ENCODE data around the gene CCDC9B. TPM values are rescaled to one million over a fixed set of nuclear protein-coding genes. Genes with fewer than 3 reads are reported as not detected.
A peak's percentile ranks its signal among the peaks of the same experiment; 100 is the strongest.

Gene CCDC9B
- total RNA-seq, 4 donors from 2014 or later: 5.4 to 34.4 (median 15.0) TPM

DNA sequence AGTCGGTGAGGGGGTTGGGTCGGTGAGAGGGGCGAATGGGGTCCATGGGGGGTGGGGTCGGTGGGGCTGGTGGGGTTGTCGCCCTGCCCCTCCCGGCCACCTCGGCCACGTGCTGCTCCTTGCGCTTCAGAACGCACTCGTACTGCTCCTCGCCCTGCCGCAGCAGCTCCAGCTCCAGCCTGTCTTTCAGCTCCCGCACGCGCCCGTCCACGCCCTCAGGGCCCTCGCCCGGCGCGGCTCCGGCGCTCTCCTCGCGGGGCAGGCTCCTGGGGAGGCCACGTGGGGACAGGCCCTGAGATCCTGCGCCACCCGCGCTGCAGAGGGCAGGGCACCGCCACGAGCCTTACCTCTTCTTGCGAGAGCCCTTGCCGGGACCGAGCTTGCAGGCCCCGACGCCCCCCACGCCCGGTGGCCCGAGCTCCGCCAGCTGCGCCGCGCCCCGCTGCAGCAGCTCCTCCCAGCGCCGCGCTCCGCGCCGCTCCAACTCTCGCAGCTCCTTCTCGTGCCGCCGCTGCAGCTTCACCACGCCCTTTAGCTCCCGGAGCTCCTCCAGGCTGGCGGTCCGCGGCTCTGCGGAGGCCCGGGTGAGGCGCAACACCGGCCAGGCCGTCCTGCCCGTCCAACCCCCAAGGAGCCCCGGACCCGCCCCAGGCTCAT lies 49.7 kb downstream of the CCDC9B start:
- Histone ChIP-seq H3K36me3 (no peaks in the 10 kb centered on the region), H3K4me1 (peaks cover 4 to 15% (median 8%) of the 10 kb centered on the region in 3 donors), H3K27ac (no peak overlapping the region), H3K4me3 (peak overlapping the region; percentile 12 to 62 (median 35)), H3K27me3 (peaks cover 0 to 96% (median 0%) of the 10 kb centered on the region in 4 donors), H3K9me3 (no peaks in the 10 kb centered on the region)
- intact Hi-C loops (cut with DNase I): no loop called here
- DNase-seq: no peak
- no CpG with 5 or more reads among the region's 68 CpGs for WGBS, 2 donors
- no peak for TF ChIP-seq POLR2A (IDR thresholded peaks at IDR 0.05)
- TF ChIP-seq, protein P1, sequence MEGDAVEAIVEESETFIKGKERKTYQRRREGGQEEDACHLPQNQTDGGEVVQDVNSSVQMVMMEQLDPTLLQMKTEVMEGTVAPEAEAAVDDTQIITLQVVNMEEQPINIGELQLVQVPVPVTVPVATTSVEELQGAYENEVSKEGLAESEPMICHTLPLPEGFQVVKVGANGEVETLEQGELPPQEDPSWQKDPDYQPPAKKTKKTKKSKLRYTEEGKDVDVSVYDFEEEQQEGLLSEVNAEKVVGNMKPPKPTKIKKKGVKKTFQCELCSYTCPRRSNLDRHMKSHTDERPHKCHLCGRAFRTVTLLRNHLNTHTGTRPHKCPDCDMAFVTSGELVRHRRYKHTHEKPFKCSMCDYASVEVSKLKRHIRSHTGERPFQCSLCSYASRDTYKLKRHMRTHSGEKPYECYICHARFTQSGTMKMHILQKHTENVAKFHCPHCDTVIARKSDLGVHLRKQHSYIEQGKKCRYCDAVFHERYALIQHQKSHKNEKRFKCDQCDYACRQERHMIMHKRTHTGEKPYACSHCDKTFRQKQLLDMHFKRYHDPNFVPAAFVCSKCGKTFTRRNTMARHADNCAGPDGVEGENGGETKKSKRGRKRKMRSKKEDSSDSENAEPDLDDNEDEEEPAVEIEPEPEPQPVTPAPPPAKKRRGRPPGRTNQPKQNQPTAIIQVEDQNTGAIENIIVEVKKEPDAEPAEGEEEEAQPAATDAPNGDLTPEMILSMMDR (IDR thresholded peaks at IDR 0.05): peak in 2 of 6 experiments; percentile 8 to 10

DNA sequence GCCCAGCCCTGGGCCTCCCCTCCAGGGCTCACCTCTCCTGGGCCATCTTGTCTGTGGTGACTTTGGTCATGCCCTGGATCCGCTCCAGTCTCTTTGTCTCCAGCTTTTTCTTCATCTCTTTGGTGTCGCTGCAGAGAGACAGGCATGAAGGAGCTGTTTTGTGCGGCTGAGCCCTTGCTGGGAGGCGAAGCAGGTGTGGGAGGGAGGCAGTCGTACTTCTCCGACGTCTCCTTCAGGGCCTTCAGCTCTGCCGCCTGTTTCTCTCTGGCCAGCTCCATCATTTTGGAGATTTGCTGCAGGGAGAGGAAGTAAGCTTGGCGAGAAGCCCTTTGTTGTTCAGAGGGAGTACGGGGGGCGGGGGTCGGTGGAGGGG lies 50.2 kb downstream of the CCDC9B start:
- no peak for DNase-seq
- Histone ChIP-seq H3K36me3 (no peaks in the 10 kb centered on the region), H3K27me3 (peaks cover 0 to 96% (median 0%) of the 10 kb centered on the region in 4 donors), H3K4me3 (peak overlapping the region in 2 of 4 donors; percentile 45 to 62), H3K27ac (no peak overlapping the region), H3K9me3 (no peaks in the 10 kb centered on the region), H3K4me1 (peaks cover 4 to 16% (median 8%) of the 10 kb centered on the region in 3 donors)
- 40 to 48% methylated on average over 5 to 8 of the region's 12 CpGs for WGBS, 2 donors
- intact Hi-C loops (cut with DNase I): no loop called here
- TF ChIP-seq POLR2A (IDR thresholded peaks at IDR 0.05): no peak
- TF ChIP-seq, protein P1 (IDR thresholded peaks at IDR 0.05): no peak

DNA sequence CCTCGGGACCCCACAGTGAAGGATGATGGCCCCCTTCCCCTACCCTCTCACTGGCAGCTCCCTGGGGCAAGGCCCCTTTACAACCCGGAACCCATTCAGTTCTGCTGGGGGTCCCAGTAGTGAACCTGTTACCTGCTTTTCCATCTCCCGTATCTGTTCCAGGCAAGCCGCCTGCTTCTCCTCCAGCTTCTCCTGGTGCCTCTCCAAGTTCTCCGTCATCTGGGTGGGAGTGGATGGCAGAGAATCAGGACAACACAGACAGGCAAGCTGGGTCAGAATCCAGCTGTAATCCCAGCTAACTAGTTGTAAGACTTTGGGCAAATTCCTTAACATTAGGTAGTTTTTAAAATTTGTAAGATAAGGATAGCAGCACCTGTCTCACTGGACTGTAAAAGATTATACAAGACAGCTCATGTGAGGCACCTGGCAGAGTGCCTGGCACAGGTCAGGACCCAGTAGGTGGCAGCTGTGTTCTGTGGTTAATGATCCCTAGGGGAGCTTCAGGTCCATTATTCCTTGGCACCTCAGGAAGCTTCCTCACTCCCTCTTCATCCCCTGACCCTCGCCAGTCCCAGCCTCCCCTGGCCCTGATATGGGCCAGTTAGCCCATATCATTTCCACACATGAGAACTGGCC lies 51.5 kb downstream of the CCDC9B start:
- H3K4me3 ChIP-seq: no peak overlapping the region

DNA sequence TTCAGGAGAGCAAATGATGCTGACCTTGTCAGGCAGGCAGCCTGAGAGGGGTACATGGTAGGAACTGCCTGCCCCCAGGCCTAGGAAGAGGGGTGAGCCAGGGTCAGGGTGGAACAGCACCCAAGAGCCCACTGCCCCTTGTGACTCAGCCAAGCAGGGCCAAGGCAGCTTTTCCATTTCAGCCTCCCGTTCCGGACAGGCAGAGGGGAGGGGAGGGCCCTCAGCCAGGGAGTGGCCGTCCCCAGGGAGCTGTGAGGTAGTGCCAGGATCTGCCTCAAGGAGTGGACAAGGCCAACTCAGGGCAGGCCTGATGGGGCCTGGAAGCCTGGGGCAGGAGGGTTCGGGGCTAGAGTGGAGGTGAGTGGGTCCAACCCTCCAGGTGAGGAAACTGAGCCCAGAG lies 52.8 kb downstream of the CCDC9B start:
- Histone ChIP-seq H3K27me3 (peaks cover 9 to 96% (median 10%) of the 10 kb centered on the region in 4 donors), H3K4me3 (no peak overlapping the region), H3K36me3 (no peaks in the 10 kb centered on the region), H3K9me3 (no peaks in the 10 kb centered on the region), H3K27ac (no peak overlapping the region), H3K4me1 (peaks cover 9 to 31% (median 13%) of the 10 kb centered on the region in 3 donors)
- intact Hi-C loops (cut with DNase I): no loop called here
- WGBS, 2 donors: 74 to 90% methylated on average over 2 of the region's 4 CpGs
- no peak for DNase-seq
- TF ChIP-seq, protein P1 (IDR thresholded peaks at IDR 0.05): no peak
- no peak for TF ChIP-seq POLR2A (IDR thresholded peaks at IDR 0.05)

More for the DNA sequence above, 51.5 kb downstream of the CCDC9B start:
- DNase-seq: no peak
- Histone ChIP-seq H3K36me3 (no peaks in the 10 kb centered on the region), H3K27ac (no peak overlapping the region), H3K9me3 (no peaks in the 10 kb centered on the region), H3K4me1 (peaks cover 4 to 23% (median 8%) of the 10 kb centered on the region in 3 donors), H3K27me3 (peaks cover 0 to 96% (median 0%) of the 10 kb centered on the region in 4 donors)
- intact Hi-C loops (cut with DNase I): no loop called here
- TF ChIP-seq POLR2A (IDR thresholded peaks at IDR 0.05): no peak
- TF ChIP-seq, protein P1 (IDR thresholded peaks at IDR 0.05): no peak
- 57 to 84% methylated on average over 4 to 5 of the region's 6 CpGs for WGBS, 2 donors

DNA sequence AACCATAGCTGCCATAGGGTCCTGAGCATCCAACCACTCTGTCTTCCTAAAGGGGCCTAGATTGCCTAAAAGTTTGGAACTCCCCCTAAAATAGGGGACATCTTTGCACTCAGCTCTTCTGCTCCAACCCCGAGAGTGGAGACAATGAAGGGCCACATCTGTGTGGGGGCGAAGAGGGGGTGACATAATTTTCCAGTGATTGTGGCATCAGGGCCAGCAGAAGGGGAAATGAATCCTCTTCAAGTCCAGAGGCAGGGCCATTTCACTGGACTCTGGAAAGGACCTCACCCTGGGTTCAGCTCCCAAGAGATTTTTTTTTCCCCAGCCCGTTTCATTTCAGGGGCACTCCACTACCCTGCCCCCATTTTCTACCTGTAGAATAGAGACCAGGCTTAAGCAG lies 53.2 kb downstream of the CCDC9B start:
- TF ChIP-seq, protein P1 (IDR thresholded peaks at IDR 0.05): no peak
- no peak for TF ChIP-seq POLR2A (IDR thresholded peaks at IDR 0.05)
- Histone ChIP-seq H3K27ac (no peak overlapping the region), H3K36me3 (no peaks in the 10 kb centered on the region), H3K9me3 (no peaks in the 10 kb centered on the region), H3K27me3 (peaks cover 11 to 96% (median 12%) of the 10 kb centered on the region in 4 donors), H3K4me1 (peaks cover 13 to 36% (median 16%) of the 10 kb centered on the region in 3 donors), H3K4me3 (no peak overlapping the region)
- no peak for DNase-seq
- intact Hi-C loops (cut with DNase I): no loop called here
- 67 to 81% methylated on average over 1 to 3 of the region's 3 CpGs for WGBS, 2 donors

Data from esophagus squamous epithelium (tissue), 5 donors.